HepG2 (cell line): ENCODE measurements around the gene CASKIN2. TPM values are rescaled to one million over a fixed set of nuclear protein-coding genes. Genes with fewer than 3 reads are reported as not detected.
A peak's percentile ranks its signal among the peaks of the same experiment; 100 is the strongest.

Source experiments
- ATM ChIP-seq: fragments of 450-650 bp; IDR thresholded peaks from 2 replicates; pipeline ENCODE4 v1.7.1; 2017; ENCODE audit warnings: mild to moderate bottlenecking, borderline replicate concordance
- CBX1 ChIP-seq: IDR thresholded peaks from one replicate; pipeline ENCODE4 v1.6.1; 2016; ENCODE audit warnings: antibody characterized with exemption, low read depth
- CENPX ChIP-seq: sonication (generic); formaldehyde crosslinking; IDR thresholded peaks from 2 replicates; pipeline ENCODE4 v1.9.0; 2021; ENCODE audit warnings: mild to moderate bottlenecking, missing genetic modification reagents, moderate library complexity
- CSRNP2 ChIP-seq: sonication (generic); formaldehyde crosslinking; conservative IDR thresholded peaks from 2 replicates; pipeline ENCODE4 v1.8.0; 2022; ENCODE audit warnings: low read depth, missing genetic modification reagents
- E2F1 ChIP-seq: sonication (generic); formaldehyde crosslinking; IDR thresholded peaks from 2 replicates; pipeline ENCODE4 v1.5.0; 2020; ENCODE audit warnings: missing genetic modification reagents
- EP300 ChIP-seq, 3 experiments: sonication (generic) in 1 of 3; formaldehyde crosslinking in 1 of 3; IDR thresholded peaks; 2 replicates each; pipeline versions ENCODE4 v1.5.1 to v1.6.1; 2011 to 2020; ENCODE audit warnings: low read depth in 2 of 3, low read length in 2 of 3, borderline replicate concordance in 1 of 3, improper control_type of control experiment in 1 of 3, mild to moderate bottlenecking in 1 of 3, missing genetic modification reagents in 1 of 3, moderate library complexity in 1 of 3
- HDAC1 ChIP-seq: sonication (generic); formaldehyde crosslinking; IDR thresholded peaks from 2 replicates; pipeline ENCODE4 v1.5.1; 2020; ENCODE audit warnings: mild to moderate bottlenecking, missing genetic modification reagents
- HIVEP1 ChIP-seq: sonication (generic); formaldehyde crosslinking; IDR thresholded peaks from 2 replicates; pipeline ENCODE4 v1.4.0; 2020; ENCODE audit warnings: mild to moderate bottlenecking, missing genetic modification reagents
- MEIS1 ChIP-seq: sonication (generic); formaldehyde crosslinking; IDR thresholded peaks from 2 replicates; pipeline ENCODE4 v1.9.0; 2021; ENCODE audit warnings: mild to moderate bottlenecking, missing genetic modification reagents, moderate library complexity, borderline replicate concordance
- NFE2 ChIP-seq: sonication (generic); formaldehyde crosslinking; IDR thresholded peaks from 2 replicates; pipeline ENCODE4 v1.4.0; 2020; ENCODE audit warnings: missing genetic modification reagents
- PCBP2 ChIP-seq: fragments of 200-400 bp; formaldehyde crosslinking; optimal IDR thresholded peaks from 2 replicates; pipeline ENCODE3; 2018; ENCODE audit warnings: low read length, low read depth; ENCODE audit not compliant: poor library complexity, severe bottlenecking
- PRDM15 ChIP-seq: sonication (generic); formaldehyde crosslinking; IDR thresholded peaks from 2 replicates; pipeline ENCODE4 v1.4.0; 2020; ENCODE audit warnings: missing genetic modification reagents
- SP140L ChIP-seq: sonication (generic); formaldehyde crosslinking; IDR thresholded peaks from 2 replicates; pipeline ENCODE4 v1.4.0; 2020; ENCODE audit warnings: missing genetic modification reagents, borderline replicate concordance
- TFDP2 ChIP-seq: sonication (generic); formaldehyde crosslinking; IDR thresholded peaks from 2 replicates; pipeline ENCODE4 v1.4.0; 2020; ENCODE audit warnings: missing genetic modification reagents
- THAP7 ChIP-seq: sonication (generic); formaldehyde crosslinking; IDR thresholded peaks from 2 replicates; pipeline ENCODE4 v1.8.1; 2023; ENCODE audit warnings: mild to moderate bottlenecking, missing genetic modification reagents
- ZBTB43 ChIP-seq: sonication (generic); formaldehyde crosslinking; conservative IDR thresholded peaks from 2 replicates; pipeline ENCODE4 v1.4.0; 2020; ENCODE audit warnings: missing genetic modification reagents
- ZNF510 ChIP-seq: sonication (generic); formaldehyde crosslinking; IDR thresholded peaks from 2 replicates; pipeline ENCODE4 v1.4.0; 2020; ENCODE audit warnings: low read depth, mild to moderate bottlenecking, missing genetic modification reagents
- ZSCAN25 ChIP-seq: sonication (generic); formaldehyde crosslinking; IDR thresholded peaks from 2 replicates; pipeline ENCODE4 v1.8.0; 2022; ENCODE audit warnings: mild to moderate bottlenecking, missing genetic modification reagents
- polyA plus RNA-seq, 8 experiments: library from polyadenylated mRNA; depleted of rRNA in 3 of 8; stranded (reverse) in 7 of 8; unstranded in 1 of 8; fragments of >200 nt; fragmentation: Illumina TruSeq in 4 of 8; extraction: Trizol in 4 of 8; gene quantifications; 2 replicates each; pipeline versions ENCODE4 v1.2.1 to v1.2.3, GENCODE V29; 2011 to 2016; ENCODE audit warnings: low read depth in 4 of 8, missing spikeins in 1 of 8, mixed read lengths in 1 of 8; ENCODE audit not compliant: insufficient read depth in 1 of 8
- total RNA-seq, 5 experiments: library from RNA; depleted of rRNA; stranded (reverse); fragments of >200 nt; fragmentation: Illumina TruSeq; extraction: Trizol; gene quantifications; 2 replicates each; pipeline ENCODE4 v1.2.3, GENCODE V29; 2016; ENCODE audit warnings: low read depth in 1 of 5

Gene CASKIN2
- total and polyA plus RNA-seq, 2 of the 13 experiments (the other 11 are each of a cell fraction or from before 2014, with no cell fraction given) = 5.2 to 7.8 TPM

GRCh38 chr17:75459590-75460267, 55.6 kb downstream of the CASKIN2 start (continued):
- TF ChIP-seq CSRNP2 (CRISPR knock-in tag) = no peak
- no peak for TF ChIP-seq THAP7 (CRISPR knock-in tag)
- no peak for TF ChIP-seq CBX1
- TF ChIP-seq HDAC1 (CRISPR knock-in tag) = peak; percentile 71; the same call in 1 of the 2 replicates
- no peak for TF ChIP-seq ZNF510 (CRISPR knock-in tag)
- no peak for TF ChIP-seq PRDM15 (CRISPR knock-in tag)
- no peak for TF ChIP-seq CENPX (CRISPR knock-in tag)
- no peak for TF ChIP-seq MEIS1 (CRISPR knock-in tag)
- TF ChIP-seq ZSCAN25 (CRISPR knock-in tag) = peak; percentile 34; the same call in 1 of the 2 replicates
- TF ChIP-seq PCBP2 = no peak
- TF ChIP-seq E2F1 (CRISPR knock-in tag) = no peak
- peak; percentile 29 to 61; a peak in 2 of 4 replicates for TF ChIP-seq EP300 (IDR thresholded peaks at IDR 0.05; ENCODE audit: low read depth in 2 of 2, low read length in 2 of 2)
- no peak for TF ChIP-seq EP300 (CRISPR knock-in tag; IDR thresholded peaks at IDR 0.05; ENCODE audit: borderline replicate concordance)
- TF ChIP-seq NFE2 (CRISPR knock-in tag) = no peak
- TF ChIP-seq ATM = no peak
- peak; percentile 80; the same call in 1 of the 2 replicates for TF ChIP-seq ZBTB43 (CRISPR knock-in tag)
- no peak for TF ChIP-seq HIVEP1 (CRISPR knock-in tag)
- TF ChIP-seq SP140L (CRISPR knock-in tag) = peak; percentile 78; the same call in 1 of the 2 replicates
- peak; percentile 20; the same call in 1 of the 2 replicates for TF ChIP-seq TFDP2 (CRISPR knock-in tag)
